Posterior cingulate gyrus (tissue), 11 donors: Measurements from ENCODE around the gene DAZAP1.

Source experiments
- DNase-seq, 10 donors: peaks; one replicate each; pipeline versions ENCODE4 v3.0.0 to v3.0.0-alpha.2; 2020 to 2021; ENCODE audit warnings: mixed read lengths in 3 of 10
- intact Hi-C: fragments of 100-400 bp; cut with DNase I; formaldehyde crosslinking; loops from one replicate; pipeline ENCODE4 v1.15.1; 2023

DAZAP1 gene

DNA sequence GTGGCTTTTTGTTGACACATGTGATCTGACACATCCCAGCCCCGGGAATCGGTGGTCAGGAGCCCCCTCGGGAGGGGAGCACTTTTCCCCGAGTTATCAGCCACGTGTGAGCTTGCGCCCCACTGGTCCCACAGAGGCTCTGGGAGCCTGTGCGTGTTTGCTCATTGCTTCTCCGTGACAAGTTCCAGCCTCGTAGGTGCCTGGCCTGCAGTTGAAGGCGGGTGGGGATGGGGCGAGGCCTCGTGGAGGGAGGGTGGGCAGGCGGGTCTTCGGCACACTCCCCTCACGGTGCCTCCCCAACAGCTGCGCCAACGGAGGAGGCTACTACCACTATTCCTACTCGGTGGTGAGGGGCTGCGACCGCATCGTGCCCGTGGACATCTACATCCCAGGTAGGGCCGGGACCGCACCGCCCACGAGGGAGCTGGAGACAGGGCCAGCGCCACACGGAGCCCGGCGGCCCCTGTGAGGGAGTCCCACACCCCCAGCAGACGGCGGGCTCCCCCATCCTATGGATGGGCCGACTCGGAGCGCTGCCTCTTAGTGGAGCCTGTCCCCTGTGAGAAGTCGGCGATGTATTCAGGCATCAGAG lies 14.4 kb upstream of the DAZAP1 start:
- DNase-seq, result peak in 1 of 10 donors; percentile 84
- intact Hi-C loops, result no loop called here

DNA sequence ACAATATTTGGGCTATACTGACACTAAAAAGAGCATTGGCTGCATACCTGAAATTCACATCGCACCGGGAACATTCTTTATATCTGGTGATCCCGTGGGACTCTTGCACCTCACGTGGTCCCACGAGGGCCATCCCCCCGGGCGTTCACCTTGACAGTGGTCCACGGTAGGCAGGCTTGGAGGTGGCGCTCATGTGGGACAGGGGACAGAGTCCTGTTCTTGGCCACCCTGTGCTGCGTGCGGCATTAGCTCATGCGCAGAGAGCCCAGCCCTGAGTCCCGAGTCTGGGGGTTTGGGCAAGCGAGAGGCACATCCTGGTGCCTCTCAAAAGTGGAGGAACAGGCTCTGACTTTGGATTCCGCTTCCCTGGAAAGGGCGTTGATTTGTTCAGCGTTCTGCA lies 13.5 kb upstream of the DAZAP1 start:
- no peak for DNase-seq
- intact Hi-C loops, result no loop called here

DNA sequence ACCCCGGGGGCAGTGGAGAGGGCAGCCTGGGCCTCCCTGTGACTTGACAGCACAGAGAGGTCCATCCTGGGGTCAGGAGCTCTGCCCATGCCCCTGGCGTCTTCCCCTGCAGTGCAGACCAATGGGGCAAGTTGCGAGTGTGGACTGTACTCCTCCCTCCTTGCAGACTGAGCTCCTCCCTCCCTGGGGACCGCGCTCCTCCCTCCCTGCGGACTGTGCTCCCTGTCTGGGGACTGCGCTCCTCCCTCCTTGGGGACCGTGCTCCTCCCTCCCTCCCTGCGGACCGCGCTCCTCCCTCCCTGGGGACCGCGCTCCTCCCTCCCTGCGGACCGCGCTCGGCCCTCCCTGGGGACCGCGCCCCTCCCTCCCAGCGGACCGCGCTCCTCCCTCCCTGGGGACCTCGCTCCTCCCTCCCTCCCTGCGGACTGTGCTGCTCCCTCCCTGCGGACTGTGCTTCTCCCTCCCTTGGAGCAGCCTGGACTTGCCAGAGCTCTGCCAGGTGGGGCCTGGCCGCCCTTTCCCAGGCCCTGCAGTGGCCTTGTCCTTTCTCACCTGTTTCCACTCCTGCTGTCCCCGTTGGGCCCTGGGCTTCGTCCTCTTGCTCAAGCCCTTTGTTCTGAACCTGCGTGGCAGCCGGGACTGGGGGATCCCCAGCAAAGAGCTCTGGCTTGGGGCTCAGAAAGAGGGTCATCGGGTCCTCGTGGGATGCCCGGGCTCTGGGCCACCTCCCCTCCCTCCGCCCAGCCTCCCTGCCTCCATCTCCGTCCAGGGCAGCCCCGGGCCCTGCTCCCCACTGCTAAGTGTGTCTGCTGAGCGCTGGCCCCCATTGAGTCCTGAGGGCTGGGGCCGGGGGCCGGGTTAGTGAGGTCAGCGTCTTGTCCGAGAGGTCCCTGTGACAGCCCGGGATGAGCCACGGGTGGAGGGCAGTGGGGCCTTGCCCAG lies 12.9 kb upstream of the DAZAP1 start:
- DNase-seq, result peak in 2 of 10 donors; percentile 70 to 91
- intact Hi-C loops, result no loop called here

DNA sequence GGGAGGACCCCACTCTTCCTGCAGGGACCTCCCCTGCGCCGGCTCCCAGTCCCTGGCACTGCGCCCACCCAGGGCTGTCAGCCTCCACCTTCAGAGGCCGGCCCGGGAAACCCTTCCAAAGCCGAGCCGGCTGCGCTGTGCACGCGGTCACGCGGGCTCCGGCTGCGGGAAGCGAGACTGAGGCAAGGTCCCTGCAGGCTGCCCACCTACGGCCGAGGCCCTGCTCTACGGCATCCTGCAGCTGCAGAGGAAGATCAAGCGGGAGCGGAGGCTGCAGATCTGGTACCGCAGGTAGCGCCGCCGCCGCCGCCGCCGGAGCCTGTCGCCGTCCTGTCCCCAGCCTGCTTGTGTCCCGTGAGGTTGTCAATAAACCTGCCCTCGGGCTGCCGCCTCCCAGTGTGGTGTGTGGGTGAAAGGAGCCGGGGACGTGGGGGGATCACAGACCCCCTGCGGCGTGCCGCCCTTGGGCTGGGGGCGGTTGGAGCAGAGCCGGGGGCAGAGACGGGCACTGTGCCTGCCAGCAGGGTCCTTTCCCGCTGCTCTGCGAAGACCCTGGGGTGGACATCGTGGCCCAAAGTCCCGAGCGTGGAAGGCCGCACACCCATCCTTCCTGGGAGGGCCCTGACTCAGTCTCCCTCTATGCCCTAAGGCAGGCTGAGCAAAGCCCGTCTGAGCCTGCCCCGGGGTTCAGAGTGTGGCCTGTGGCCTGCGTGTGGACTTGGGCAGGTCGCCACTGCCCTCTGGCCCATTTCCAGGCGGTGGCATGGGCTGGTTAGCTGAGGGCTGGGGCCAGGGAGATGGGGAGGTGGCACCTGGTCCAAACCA lies 12.0 kb upstream of the DAZAP1 start:
- intact Hi-C loops, result no loop called here
- peak in 2 of 10 donors; percentile 11 to 89 for DNase-seq

DNA sequence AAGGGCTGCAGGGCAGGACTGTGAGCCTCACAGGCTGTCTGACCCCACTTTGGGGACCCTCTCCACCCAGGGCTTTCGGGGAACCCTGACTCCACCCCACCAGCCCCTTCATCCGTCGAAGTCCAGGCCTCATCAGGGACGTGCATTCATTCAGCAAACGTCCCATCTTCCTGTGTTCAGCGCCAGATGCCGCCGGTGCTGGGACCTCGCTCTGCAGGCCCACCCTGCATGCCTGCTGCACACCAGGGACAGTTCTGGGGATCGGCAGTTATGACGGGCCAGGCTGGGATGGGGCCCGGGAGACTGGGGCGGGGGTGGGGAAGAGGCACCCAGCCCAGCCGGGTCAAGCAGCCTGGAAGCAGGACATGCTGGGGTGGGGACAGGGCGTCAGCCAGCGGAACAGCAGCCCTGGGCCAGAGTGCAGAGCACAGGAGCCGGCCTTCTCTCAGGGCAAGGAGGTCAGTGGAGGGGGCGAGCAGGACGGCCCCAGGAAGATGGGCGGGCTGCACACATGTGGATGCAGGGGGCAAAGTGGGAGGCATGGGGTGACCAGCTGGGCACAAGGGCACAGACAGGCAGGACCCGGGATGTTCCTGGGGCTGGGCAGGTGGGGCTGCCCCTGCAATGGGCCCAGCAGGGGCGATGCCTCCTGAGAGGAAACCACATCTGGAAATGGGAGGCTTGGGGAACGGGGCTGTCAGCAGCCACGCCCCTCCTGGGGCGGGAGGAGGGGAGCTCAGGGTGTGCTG lies 11.2 kb upstream of the DAZAP1 start:
- peak in 1 of 10 donors; percentile 84 for DNase-seq
- intact Hi-C loops, result no loop called here

DNA sequence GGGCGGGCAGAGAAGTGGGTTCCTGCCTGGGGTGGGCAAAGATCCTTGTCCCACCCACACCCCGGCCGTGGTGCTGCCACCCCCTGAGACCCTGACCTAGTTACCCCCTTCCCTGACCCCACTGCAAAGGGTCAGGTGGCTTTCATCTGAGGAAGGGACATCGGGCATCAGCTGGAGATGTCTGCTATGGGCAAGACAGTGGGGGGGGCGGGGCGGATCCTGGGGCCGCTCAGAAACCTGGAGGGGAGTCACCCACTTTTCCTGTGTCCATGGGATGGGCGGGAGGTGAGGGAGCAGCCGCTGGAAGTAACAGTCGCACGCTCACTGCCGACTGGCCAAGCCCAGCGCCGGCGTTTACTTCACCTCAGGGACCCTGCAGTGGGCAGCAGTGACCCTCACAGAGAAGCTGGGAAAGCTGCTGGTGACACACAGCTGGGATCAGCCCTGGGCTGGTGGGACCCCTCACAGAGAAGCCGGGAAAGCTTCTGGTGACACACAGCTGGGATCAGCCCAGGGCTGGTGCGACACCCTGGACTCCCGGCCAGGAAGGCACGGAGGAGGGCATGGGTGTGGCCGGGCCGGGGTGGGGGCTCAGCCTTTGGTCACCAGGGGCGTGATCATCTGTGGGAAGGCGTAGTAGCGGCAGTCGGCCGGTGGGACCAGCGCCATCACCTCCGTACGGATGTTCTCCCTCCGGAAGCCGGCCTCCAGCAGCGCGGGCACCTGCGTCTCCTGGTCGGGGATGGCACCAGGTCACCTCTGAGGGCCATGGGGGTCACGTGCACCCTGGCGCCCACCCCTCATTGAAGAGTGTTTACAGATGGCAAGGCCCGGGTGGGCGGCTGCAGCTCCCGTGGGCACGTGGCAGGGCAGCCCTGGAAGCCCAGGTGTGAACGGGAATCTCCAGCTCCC lies 10.4 kb upstream of the DAZAP1 start:
- DNase-seq, result peak in 1 of 10 donors; percentile 90
- intact Hi-C loops, result no loop called here

DNA sequence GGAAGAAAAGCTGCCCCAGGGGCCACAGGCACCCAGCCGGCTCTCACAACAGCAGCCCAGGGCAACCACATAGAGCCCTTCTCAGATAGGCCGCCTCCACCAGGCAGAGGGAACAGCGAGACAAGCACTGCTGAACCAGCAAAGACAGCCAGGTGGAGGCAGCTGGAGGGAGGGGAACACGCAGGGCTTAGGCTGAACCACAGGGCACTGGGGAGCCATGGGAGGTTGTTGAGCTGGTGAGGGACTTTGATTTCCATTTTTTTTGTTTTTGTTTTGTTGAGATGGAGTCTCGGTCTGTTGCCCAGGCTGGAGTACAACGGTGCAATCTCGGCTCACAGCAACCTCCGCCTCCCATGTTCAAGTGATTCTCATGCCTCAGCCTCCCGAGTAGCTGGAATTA lies 9.5 kb upstream of the DAZAP1 start:
- intact Hi-C loops, result no loop called here
- no peak for DNase-seq

DNA sequence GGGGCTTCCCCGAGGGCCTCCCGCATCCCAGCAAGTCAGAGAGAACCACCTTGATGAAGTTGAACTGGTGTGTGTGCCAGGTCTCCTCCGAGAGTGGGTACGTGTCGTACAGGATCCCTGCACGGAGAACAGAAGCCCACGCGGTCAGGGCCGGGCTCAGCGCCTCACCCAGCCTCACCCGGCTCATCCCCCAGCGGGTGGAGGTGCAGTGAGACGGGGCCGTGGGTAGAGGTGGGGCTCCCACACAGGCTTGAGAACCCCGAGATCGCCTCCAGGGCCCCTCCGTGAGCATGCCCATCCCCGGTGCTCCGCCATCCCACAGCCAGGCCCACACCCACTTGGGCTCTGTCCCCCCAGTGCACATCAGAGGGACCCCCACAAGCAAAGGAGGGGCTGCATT lies 8.3 kb upstream of the DAZAP1 start:
- DNase-seq, result peak in 1 of 10 donors; percentile 74
- intact Hi-C loops, result no loop called here

DNA sequence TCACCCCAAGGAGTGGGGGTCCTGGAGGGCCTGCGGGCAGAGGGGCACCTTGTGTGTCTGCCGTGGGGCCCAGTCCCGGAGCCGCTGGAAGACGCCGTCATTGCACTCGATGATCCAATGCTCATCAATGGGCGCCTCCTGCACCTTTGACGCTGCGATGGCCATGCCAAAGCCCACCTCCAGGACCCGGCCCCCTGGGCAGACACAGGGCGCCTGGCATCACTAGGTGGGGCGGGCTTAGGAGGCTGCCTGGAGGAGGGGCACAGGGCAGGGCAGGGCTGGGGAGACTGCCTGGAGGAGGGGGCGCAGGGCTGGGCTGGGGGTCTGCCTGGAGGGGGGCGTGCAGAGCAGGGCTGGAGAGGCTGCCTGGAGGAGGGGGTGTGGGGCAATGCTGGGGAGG lies 7.6 kb upstream of the DAZAP1 start:
- intact Hi-C loops, result loop anchor here (5.0 kb wide), 1 partner anchor 42 kb away; no protein-coding TSS in a partner anchor
- peak in 2 of 10 donors; percentile 75 to 78 for DNase-seq

DNA sequence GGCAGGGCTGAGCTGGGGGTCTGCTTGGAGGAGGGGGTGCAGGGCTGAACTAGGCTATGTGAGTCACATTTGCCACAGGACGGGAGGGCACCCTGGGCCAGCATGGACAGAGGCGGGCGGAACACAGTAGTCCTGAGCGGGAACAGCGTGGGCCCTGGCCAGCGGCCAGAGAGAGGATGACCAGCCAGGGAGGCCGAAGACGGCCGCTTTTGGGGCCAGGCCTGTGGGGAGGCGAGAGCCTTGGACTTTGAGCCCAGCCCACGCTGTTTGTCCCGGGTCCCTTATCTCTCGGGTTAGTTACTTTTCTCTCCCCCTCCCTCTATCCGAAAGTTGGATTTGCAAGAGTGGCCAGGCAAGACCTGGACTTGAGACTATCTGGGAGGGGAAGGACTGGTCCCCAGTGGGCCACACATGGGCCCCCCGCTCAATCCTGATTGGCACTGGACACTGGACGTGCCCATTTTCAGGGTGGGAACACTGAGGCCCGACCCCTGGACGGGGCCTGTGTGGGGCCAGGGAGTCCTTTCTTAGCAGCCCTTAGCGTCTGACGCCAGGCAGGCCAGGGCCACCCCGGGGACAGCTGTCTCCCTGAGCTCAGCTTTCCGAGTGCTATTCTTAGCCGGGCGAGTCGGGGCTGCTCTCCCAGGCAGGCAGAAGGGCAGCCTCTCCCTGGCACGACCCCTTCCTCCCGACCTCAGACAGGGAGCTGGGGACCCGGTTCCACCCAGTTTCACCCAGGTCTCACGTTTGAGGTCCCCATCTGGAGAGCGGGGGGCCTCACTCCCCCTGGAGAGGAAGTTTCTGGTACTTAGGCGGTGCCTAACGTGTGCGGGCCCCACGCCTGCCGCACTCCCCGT lies 6.9 kb upstream of the DAZAP1 start:
- peak in 4 of 10 donors; percentile 58 to 93 (median 90) for DNase-seq
- intact Hi-C loops, result loop anchor here (5.0 kb wide), 1 partner anchor 43 kb away; no protein-coding TSS in a partner anchor

DNA sequence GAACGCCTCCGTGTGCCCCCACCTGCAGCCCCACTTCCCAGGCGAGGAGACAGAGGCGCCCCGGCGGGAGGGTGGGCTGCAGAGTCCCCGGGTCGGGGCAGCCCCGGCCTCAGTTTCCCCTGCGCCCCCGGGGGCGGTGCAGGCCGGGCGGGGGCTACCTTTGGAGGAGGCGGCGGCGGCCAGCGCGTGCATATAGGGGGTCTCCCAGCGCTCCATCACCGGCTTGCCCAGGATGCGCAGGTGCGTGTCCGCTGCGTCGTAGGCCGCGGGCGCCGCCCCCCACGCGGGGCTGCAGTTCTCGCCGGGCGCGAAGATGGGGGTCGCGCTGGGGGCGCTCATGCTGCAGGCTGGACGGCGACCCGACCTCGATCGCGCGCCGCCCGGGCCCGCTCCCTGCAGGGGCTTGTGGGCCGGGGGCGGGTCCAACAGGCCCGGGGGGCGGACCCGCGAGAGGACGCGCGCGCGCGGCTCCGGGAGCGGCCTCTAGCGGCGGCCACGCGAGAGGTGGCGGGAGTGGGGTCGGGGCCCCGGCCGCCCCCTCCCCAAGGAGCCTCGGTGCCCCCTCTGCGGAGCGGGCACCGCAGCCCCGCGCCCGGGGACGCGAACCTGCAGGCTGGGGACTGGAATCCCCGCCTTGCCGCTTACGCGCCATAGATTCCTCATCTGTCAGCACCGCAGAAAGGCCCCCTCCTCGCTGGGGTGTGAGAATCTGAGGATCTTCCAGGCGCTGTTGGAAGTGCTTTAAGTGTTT lies 6.1 kb upstream of the DAZAP1 start, which contains the start of gene GAMT:
TSS of gene GAMT (minus strand) at position 405 of the 751 bp plus-strand sequence. CDS start at position 339, 66 bp downstream.
- intact Hi-C loops, result loop anchor here (5.0 kb wide), 1 partner anchor 44 kb away; no protein-coding TSS in a partner anchor
- peak in 5 of 10 donors; percentile 59 to 95 (median 85) for DNase-seq

DNA sequence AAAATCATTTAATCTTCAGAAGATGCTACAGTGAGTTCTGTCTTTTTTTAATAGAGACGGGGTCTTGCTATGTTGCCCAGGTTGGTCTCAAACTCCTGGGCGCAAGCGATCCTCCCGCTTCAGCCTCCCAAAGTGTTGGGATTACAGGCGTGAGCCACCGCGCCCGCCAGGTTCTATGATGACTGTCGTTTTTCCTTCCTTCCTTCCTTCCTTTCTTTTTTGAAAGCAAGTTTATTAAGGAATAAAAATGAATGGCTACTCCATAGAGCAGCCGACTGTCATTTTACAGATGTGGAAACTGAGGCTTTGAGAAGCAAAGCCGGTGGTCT lies 5.5 kb upstream of the DAZAP1 start:
- DNase-seq, result no peak
- intact Hi-C loops, result loop anchor here (5.0 kb wide), 1 partner anchor 45 kb away; no protein-coding TSS in a partner anchor

DNA sequence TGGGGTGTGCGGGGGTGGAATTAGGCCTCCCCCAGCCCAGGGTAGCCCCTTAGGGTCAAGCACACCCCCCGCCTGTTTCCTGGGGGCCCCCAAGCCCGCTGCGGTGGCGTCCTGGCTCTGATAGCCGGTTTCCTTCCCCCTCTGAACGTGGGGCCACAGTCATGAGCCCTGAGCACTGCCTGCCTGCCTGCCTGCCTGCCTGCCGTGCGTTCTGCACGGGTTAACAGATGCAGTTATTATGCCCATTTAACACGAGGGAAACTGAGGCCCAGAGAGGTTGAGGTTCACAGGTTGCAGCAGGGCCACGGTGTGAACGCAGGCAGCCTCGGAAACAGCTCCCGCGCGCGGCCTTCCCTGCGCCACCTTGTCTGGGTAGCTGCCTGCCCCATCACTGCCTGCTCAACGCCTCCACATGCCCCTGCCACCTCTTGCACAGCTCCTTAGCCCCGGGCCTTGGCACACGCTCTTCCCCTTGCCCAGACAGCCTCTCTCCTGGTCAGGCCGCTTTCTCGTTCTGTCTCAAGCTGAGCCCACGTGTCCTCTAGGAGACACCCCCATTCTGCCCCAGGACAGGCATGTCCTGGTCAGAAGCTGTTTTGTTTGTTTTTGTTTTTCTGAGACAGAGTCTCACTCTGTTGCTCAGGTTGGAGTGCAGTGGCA lies 4.8 kb upstream of the DAZAP1 start:
- intact Hi-C loops, result loop anchor here (5.0 kb wide), 1 partner anchor 45 kb away; no protein-coding TSS in a partner anchor
- DNase-seq, result peak in 2 of 10 donors; percentile 72 to 80

DNA sequence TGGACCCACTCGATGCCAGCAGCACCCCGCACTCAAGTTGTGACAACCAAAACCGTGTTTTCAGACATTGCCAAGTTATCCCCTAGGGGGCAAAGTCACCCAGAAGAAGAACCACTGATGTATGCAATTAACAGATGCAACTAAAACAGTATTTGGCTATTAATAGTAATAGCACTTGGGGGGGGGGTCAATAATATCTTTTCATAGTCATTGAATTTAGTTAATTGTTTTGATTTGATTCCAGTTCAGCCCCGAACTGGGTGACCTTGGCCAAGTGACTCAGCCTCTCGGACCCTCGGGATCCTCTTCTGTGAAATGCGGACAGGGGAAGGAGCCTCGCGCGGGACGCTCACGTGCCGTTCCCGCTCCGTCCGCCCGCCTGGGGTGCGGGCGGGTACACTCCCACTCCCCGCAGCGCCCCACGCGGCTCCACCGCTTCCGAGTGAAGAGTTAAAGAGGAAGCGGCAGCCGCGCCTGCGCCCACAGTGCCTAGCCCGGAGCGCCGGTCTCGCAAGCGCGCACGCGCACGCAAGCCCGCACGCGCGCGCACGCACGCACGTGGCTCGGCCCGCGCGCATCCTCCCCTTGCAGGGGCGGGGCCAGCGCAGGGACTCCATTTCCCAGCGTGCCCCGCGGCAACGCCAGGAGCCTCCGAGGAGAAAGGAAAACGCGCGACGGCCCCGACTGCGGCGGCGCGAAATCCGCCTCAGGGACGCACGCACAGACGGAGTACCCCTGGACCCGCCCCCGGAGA lies 435 bp upstream of the DAZAP1 start:
- intact Hi-C loops, result no loop called here
- DNase-seq, result peak; percentile 96 to 100 (median 98)

DNA sequence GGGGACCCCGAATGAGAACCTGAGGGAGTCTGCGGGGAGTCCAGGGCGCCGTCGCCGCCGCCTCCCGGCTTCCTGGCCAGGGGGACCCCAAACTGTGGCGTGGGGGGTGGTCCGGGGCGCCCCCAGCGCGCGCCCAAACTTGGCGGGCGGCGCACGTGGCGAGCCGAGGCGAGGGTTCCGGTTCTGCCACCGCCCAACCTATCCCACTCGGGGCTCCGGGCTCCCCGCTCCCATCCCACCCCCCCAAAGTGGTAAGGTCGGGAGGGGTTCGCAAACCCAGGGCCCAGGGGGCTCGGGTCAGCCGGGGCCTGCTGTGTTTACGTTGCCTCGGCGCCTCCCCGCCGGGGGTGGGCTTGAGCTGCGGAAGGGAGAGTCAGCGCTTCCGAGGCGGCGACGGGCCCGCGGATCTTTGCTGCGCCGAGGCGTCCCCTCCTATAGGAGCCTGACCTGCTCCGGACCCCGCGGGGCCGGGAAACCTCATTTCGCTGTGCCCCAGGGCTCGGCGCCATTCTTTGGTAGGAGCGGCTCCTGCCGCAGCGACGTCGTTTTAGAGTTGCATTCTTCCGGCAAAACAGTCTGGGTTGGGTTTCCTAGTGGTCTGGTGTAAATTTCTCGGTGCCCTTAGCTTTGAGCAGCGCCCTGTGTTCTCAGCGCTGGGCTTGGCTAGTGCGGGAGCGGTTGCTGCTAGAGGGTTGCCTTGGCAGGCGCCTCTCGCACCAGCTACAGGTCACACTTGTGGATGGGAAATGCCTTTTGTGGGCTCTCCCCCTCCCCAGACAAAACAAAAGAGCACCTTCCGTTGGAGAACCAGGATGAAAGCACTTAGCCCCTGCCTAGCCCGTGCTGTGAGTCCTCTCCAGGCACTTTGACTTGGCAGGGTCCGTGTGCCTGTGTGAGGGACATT lies 1.2 kb downstream of the DAZAP1 start:
- intact Hi-C loops, result loop anchor here (2.0 kb wide), 1 partner anchor 28 kb away; no protein-coding TSS in a partner anchor
- peak in 2 of 10 donors; percentile 83 to 89 for DNase-seq
